Stimulated activated CD4-positive, alpha-beta T cell treated with anti-CD3 and anti-CD28 coated beads, Interleukin-1b, Interleukin-23, amount 100 ng/mL, for 48 hours (primary cell): Measurements from ENCODE around the gene STH.
"Not testable (repeated sequence)": the region's sequence is repeated elsewhere in the genome, so short reads cannot be mapped to it uniquely, and the experiment has no call there.

Source experiments
- DNase-seq: peaks from one replicate; pipeline ENCODE4 v3.0.0-alpha.2; 2020

STH gene

DNA sequence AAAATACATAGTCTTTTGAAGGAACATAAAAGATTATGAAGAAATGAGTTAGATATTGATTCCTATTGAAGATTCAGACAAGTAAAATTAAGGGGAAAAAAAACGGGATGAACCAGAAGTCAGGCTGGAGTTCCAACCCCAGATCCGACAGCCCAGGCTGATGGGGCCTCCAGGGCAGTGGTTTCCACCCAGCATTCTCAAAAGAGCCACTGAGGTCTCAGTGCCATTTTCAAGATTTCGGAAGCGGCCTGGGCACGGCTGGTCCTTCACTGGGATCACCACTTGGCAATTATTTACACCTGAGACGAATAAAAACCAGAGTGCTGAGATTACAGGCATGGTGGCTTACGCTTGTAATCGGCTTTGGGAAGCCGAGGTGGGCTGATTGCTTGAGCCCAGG, 9.5 kb downstream of the STH start:
- no peak for DNase-seq

DNA sequence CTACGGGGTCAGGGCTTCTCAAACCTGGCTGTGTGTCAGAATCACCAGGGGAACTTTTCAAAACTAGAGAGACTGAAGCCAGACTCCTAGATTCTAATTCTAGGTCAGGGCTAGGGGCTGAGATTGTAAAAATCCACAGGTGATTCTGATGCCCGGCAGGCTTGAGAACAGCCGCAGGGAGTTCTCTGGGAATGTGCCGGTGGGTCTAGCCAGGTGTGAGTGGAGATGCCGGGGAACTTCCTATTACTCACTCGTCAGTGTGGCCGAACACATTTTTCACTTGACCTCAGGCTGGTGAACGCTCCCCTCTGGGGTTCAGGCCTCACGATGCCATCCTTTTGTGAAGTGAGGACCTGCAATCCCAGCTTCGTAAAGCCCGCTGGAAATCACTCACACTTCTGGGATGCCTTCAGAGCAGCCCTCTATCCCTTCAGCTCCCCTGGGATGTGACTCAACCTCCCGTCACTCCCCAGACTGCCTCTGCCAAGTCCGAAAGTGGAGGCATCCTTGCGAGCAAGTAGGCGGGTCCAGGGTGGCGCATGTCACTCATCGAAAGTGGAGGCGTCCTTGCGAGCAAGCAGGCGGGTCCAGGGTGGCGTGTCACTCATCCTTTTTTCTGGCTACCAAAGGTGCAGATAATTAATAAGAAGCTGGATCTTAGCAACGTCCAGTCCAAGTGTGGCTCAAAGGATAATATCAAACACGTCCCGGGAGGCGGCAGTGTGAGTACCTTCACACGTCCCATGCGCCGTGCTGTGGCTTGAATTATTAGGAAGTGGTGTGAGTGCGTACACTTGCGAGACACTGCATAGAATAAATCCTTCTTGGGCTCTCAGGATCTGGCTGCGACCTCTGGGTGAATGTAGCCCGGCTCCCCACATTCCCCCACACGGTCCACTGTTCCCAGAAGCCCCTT, 10.9 kb downstream of the STH start:
- DNase-seq = no peak

DNA sequence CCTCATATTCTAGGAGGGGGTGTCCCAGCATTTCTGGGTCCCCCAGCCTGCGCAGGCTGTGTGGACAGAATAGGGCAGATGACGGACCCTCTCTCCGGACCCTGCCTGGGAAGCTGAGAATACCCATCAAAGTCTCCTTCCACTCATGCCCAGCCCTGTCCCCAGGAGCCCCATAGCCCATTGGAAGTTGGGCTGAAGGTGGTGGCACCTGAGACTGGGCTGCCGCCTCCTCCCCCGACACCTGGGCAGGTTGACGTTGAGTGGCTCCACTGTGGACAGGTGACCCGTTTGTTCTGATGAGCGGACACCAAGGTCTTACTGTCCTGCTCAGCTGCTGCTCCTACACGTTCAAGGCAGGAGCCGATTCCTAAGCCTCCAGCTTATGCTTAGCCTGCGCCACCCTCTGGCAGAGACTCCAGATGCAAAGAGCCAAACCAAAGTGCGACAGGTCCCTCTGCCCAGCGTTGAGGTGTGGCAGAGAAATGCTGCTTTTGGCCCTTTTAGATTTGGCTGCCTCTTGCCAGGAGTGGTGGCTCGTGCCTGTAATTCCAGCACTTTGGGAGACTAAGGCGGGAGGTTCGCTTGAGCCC, 11.6 kb downstream of the STH start:
- no peak for DNase-seq

- DNase-seq = no peak
Measured at GRCh38 chr17:46011711-46012505, 12.9 kb downstream of the STH start.

- no peak for DNase-seq
Measured at GRCh38 chr17:46012506-46013079, 13.5 kb downstream of the STH start.

DNA sequence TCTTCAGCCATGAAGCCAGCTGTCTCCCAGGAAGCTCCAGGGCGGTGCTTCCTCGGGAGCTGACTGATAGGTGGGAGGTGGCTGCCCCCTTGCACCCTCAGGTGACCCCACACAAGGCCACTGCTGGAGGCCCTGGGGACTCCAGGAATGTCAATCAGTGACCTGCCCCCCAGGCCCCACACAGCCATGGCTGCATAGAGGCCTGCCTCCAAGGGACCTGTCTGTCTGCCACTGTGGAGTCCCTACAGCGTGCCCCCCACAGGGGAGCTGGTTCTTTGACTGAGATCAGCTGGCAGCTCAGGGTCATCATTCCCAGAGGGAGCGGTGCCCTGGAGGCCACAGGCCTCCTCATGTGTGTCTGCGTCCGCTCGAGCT, 14.1 kb downstream of the STH start:
- no peak for DNase-seq

DNA sequence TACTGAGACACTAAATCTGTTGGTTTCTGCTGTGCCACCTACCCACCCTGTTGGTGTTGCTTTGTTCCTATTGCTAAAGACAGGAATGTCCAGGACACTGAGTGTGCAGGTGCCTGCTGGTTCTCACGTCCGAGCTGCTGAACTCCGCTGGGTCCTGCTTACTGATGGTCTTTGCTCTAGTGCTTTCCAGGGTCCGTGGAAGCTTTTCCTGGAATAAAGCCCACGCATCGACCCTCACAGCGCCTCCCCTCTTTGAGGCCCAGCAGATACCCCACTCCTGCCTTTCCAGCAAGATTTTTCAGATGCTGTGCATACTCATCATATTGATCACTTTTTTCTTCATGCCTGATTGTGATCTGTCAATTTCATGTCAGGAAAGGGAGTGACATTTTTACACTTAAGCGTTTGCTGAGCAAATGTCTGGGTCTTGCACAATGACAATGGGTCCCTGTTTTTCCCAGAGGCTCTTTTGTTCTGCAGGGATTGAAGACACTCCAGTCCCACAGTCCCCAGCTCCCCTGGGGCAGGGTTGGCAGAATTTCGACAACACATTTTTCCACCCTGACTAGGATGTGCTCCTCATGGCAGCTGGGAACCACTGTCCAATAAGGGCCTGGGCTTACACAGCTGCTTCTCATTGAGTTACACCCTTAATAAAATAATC, 14.6 kb downstream of the STH start:
- no peak for DNase-seq

DNA sequence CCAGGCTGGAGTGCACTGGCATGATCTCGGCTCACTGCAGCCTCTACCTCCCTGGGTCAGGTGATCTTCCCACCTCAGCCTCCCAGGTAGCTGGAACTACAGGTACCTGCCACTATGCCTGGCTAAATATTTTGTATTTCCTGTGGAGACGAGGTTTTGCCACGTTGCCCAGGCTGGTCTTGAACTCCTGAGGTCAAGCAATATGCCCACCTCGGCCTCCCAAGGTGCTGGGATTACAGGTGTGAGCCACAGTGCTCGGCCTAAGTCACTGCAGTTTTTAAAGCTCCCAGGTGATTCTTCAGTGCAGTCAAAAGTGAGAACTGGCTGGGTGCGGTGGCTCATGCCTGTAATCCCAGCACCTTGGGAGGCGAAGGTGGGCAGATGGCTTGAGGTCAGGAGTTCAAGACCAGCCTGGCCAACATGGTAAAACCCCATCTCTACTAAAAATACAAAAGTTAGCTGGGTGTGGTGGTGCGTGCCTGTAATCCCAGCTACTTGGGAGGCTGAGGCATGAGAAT, 20.4 kb downstream of the STH start:
- DNase-seq = not testable (repeated sequence)

DNA sequence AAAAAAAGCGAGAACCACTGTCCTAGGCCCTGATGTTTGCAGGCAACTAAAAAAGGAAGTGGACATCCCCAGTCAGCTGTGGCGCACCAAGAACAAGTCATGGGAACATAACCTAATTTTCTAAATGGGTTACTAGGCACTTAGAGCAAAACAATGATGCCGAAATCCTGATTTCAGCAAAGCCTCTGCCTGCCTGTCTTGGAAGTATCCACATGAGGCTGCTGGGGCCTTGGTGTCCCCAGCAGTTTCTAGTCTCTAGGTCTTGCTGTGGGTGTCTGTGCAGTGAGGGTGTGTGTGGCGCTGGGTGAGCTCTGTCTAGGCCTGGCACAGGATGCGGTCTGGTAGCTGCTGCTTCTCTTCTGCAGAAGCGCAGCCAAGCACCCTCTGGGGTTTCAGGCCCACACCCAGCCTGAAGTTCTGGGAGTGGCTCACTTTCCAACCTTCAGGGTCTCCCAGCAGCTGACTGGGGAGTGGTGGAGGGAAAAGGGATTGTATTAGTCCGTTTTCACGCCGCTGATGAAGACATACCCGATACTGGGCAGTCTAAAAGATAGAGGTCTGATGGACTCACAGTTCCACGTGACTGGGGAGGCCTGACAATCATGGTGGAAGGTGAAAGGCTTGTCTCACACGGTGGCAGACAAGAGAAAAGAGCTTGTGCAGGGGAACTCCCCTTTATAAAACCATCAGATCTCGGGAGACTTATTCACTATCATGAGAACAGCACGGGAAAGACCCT, 21.1 kb downstream of the STH start:
- DNase-seq = peak; percentile 46

DNA sequence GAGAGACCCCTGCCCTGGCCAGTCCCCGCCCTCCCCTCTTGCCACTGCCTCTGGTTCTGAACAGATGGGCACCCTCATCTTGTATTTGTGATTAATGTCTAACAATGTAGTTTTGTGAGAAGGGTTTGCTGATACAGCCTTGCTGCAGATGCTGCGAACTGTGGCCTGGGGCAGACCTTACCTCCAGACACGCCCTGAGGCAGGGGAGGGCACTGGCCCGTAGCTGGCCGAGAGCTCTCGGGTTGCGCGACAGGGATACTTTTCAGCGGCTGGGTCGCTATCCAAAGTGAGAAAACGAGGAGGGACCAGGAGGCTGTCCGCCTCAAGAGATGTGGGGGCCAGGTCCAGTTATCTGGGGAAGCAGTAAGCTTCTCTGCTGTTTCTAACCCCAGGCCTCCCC, 21.9 kb downstream of the STH start:
- no peak for DNase-seq

DNA sequence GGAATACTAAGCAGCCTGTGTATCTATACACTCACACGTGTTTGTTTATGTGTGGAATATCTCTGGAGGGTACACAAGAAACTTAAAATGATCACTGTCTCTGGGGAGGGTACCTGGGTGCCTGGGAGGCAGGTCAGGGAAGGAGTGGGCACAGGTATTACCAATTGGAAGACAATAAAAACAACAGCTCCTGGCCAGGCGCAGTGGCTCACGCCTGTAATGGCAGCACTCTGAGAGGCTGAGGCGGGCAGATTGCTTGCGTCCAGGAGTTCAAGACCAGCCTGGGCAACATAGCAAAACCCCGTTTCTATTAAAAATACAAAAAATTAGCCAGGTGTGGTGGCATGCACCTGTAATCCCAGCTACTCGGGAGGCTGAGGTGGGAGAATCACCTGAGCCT, 24.3 kb downstream of the STH start:
- DNase-seq = not testable (repeated sequence)

- no peak for DNase-seq
Measured at GRCh38 chr17:46023783-46024388, 24.8 kb downstream of the STH start.

GRCh38 chr17:46024590-46024989, 25.5 kb downstream of the STH start:
- no peak for DNase-seq

DNA sequence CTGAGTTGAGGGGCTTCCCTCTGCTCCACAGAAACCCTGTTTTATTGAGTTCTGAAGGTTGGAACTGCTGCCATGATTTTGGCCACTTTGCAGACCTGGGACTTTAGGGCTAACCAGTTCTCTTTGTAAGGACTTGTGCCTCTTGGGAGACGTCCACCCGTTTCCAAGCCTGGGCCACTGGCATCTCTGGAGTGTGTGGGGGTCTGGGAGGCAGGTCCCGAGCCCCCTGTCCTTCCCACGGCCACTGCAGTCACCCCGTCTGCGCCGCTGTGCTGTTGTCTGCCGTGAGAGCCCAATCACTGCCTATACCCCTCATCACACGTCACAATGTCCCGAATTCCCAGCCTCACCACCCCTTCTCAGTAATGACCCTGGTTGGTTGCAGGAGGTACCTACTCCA, 26.0 kb downstream of the STH start:
- DNase-seq = no peak

DNA sequence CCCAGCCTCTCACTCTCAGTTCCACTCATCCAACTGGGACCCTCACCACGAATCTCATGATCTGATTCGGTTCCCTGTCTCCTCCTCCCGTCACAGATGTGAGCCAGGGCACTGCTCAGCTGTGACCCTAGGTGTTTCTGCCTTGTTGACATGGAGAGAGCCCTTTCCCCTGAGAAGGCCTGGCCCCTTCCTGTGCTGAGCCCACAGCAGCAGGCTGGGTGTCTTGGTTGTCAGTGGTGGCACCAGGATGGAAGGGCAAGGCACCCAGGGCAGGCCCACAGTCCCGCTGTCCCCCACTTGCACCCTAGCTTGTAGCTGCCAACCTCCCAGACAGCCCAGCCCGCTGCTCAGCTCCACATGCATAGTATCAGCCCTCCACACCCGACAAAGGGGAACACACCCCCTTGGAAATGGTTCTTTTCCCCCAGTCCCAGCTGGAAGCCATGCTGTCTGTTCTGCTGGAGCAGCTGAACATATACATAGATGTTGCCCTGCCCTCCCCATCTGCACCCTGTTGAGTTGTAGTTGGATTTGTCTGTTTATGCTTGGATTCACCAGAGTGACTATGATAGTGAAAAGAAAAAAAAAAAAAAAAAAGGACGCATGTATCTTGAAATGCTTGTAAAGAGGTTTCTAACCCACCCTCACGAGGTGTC, 26.6 kb downstream of the STH start:
- no peak for DNase-seq

DNA sequence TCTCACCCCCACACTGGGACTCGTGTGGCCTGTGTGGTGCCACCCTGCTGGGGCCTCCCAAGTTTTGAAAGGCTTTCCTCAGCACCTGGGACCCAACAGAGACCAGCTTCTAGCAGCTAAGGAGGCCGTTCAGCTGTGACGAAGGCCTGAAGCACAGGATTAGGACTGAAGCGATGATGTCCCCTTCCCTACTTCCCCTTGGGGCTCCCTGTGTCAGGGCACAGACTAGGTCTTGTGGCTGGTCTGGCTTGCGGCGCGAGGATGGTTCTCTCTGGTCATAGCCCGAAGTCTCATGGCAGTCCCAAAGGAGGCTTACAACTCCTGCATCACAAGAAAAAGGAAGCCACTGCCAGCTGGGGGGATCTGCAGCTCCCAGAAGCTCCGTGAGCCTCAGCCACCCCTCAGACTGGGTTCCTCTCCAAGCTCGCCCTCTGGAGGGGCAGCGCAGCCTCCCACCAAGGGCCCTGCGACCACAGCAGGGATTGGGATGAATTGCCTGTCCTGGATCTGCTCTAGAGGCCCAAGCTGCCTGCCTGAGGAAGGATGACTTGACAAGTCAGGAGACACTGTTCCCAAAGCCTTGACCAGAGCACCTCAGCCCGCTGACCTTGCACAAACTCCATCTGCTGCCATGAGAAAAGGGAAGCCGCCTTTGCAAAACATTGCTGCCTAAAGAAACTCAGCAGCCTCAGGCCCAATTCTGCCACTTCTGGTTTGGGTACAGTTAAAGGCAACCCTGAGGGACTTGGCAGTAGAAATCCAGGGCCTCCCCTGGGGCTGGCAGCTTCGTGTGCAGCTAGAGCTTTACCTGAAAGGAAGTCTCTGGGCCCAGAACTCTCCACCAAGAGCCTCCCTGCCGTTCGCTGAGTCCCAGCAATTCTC, 27.4 kb downstream of the STH start:
- no peak for DNase-seq

GRCh38 chr17:46027048-46027975, 28.3 kb downstream of the STH start:
- DNase-seq = no peak

- DNase-seq = no peak
Measured at GRCh38 chr17:46027976-46028325, 28.9 kb downstream of the STH start.

- no peak for DNase-seq
Measured at GRCh38 chr17:46028374-46028773, 29.3 kb downstream of the STH start.
